ENCODE data around the gene GRAMD2A.

- TF ChIP-seq POLR2AphosphoS5 (IDR thresholded peaks at IDR 0.05) (no peak), CTCF (IDR thresholded peaks at IDR 0.05) (no peak)
Measured at GRCh38 chr15:72183781-72184164, 13.8 kb downstream of the GRAMD2A start.

All from transverse colon (tissue), 4 donors.